HepG2 (cell line): ENCODE measurements around the gene PEX14. TPM values are rescaled to one million over a fixed set of nuclear protein-coding genes. Genes with fewer than 3 reads are reported as not detected.
A peak's percentile ranks its signal among the peaks of the same experiment; 100 is the strongest.

Experiments
- ADNP ChIP-seq: sonication (generic); formaldehyde crosslinking; IDR thresholded peaks from 2 replicates; pipeline ENCODE4 v1.4.0; 2020; ENCODE audit warnings: missing genetic modification reagents
- HNF4A ChIP-seq: sonication (generic); formaldehyde crosslinking; IDR thresholded peaks from 2 replicates; pipeline ENCODE4 v1.4.0; 2020; ENCODE audit warnings: missing genetic modification reagents
- JARID2 ChIP-seq: sonication (generic); formaldehyde crosslinking; IDR thresholded peaks from 2 replicates; pipeline ENCODE4 v1.8.1; 2023; ENCODE audit warnings: missing genetic modification reagents, inconsistent platforms; ENCODE audit not compliant: insufficient replicate concordance
- JDP2 ChIP-seq: sonication (generic); formaldehyde crosslinking; IDR thresholded peaks from 2 replicates; pipeline ENCODE4 v1.8.1; 2022; ENCODE audit warnings: missing genetic modification reagents, borderline replicate concordance
- LBX2 ChIP-seq: sonication (generic); formaldehyde crosslinking; IDR thresholded peaks from 2 replicates; pipeline ENCODE4 v1.5.0; 2020; ENCODE audit warnings: missing genetic modification reagents, mild to moderate bottlenecking, borderline replicate concordance
- PHB2 ChIP-seq: fragments of 450-650 bp; IDR thresholded peaks from 2 replicates; pipeline ENCODE4 v1.6.1; 2018; ENCODE audit not compliant: partially characterized antibody
- TEAD3 ChIP-seq: optimal IDR thresholded peaks from 2 replicates; pipeline ENCODE3; 2016; ENCODE audit warnings: borderline replicate concordance
- ZBTB7A ChIP-seq: sonication (generic); formaldehyde crosslinking; IDR thresholded peaks from 2 replicates; pipeline ENCODE4 v1.8.0; 2022; ENCODE audit warnings: mild to moderate bottlenecking, missing genetic modification reagents
- ZNF124 ChIP-seq: sonication (generic); formaldehyde crosslinking; IDR thresholded peaks from 2 replicates; pipeline ENCODE4 v1.4.0; 2020; ENCODE audit warnings: missing genetic modification reagents
- ZNF160 ChIP-seq: sonication (generic); formaldehyde crosslinking; IDR thresholded peaks from 2 replicates; pipeline ENCODE4 v1.8.0; 2022; ENCODE audit warnings: mild to moderate bottlenecking, inconsistent platforms, missing genetic modification reagents
- ZNF253 ChIP-seq: sonication (generic); formaldehyde crosslinking; IDR thresholded peaks from 2 replicates; pipeline ENCODE4 v1.8.0; 2022; ENCODE audit warnings: mild to moderate bottlenecking, missing genetic modification reagents, borderline replicate concordance
- ZNF431 ChIP-seq: sonication (generic); formaldehyde crosslinking; IDR thresholded peaks from 2 replicates; pipeline ENCODE4 v1.9.0; 2022; ENCODE audit warnings: missing genetic modification reagents, low read depth, mild to moderate bottlenecking, borderline replicate concordance
- ZNF496 ChIP-seq: sonication (generic); formaldehyde crosslinking; IDR thresholded peaks from 2 replicates; pipeline ENCODE4 v1.8.1; 2023; ENCODE audit warnings: mild to moderate bottlenecking, moderate library complexity, missing genetic modification reagents; ENCODE audit not compliant: insufficient replicate concordance
- ZNF678 ChIP-seq: sonication (generic); formaldehyde crosslinking; IDR thresholded peaks from 2 replicates; pipeline ENCODE4 v1.4.0; 2020; ENCODE audit warnings: mild to moderate bottlenecking, missing genetic modification reagents
- ZNF704 ChIP-seq: sonication (generic); formaldehyde crosslinking; IDR thresholded peaks from 2 replicates; pipeline ENCODE4 v1.8.1; 2023; ENCODE audit warnings: mild to moderate bottlenecking, inconsistent platforms, moderate library complexity, missing genetic modification reagents, borderline replicate concordance
- ZNF710 ChIP-seq: sonication (generic); formaldehyde crosslinking; IDR thresholded peaks from 2 replicates; pipeline ENCODE4 v1.5.0; 2020; ENCODE audit warnings: mild to moderate bottlenecking, missing genetic modification reagents, borderline replicate concordance
- ZNF776 ChIP-seq: sonication (generic); formaldehyde crosslinking; IDR thresholded peaks from 2 replicates; pipeline ENCODE4 v1.4.0; 2020; ENCODE audit warnings: mild to moderate bottlenecking, missing genetic modification reagents
- ZNF777 ChIP-seq: sonication (generic); formaldehyde crosslinking; IDR thresholded peaks from 2 replicates; pipeline ENCODE4 v1.4.0; 2020; ENCODE audit warnings: missing genetic modification reagents
- polyA plus RNA-seq, 8 experiments: library from polyadenylated mRNA; depleted of rRNA in 3 of 8; stranded (reverse) in 7 of 8; unstranded in 1 of 8; fragments of >200 nt; fragmentation: Illumina TruSeq in 4 of 8; extraction: Trizol in 4 of 8; gene quantifications; 2 replicates each; pipeline versions ENCODE4 v1.2.1 to v1.2.3, GENCODE V29; 2011 to 2016; ENCODE audit warnings: low read depth in 4 of 8, missing spikeins in 1 of 8, mixed read lengths in 1 of 8; ENCODE audit not compliant: insufficient read depth in 1 of 8
- total RNA-seq, 5 experiments: library from RNA; depleted of rRNA; stranded (reverse); fragments of >200 nt; fragmentation: Illumina TruSeq; extraction: Trizol; gene quantifications; 2 replicates each; pipeline ENCODE4 v1.2.3, GENCODE V29; 2016; ENCODE audit warnings: low read depth in 1 of 5
- TF ChIP-seq, protein P1 (sequence below): sonication (generic); formaldehyde crosslinking; conservative IDR thresholded peaks from 2 replicates; pipeline ENCODE4 v1.5.0; 2020; ENCODE audit warnings: missing genetic modification reagents

Gene PEX14
- total and polyA plus RNA-seq, 2 of the 13 experiments (the other 11 are each of a cell fraction or from before 2014, with no cell fraction given): 6.5 to 9.9 TPM

GRCh38 chr1:10430216-10431069 lies 44.3 kb upstream of the PEX14 start, which contains the start of gene CENPS (continued):
- TF ChIP-seq JARID2: no peak
- TF ChIP-seq ZNF776 (CRISPR knock-in tag): peak; percentile 99
- 0 out of 2 replicates have a peak, but pooled peaks have one; percentile 37 for TF ChIP-seq LBX2 (CRISPR knock-in tag)
- peak; percentile 57; the same call in 1 of the 2 replicates for TF ChIP-seq ZBTB7A
- TF ChIP-seq TEAD3: peak; percentile 82
- peak; percentile 87; the same call in 1 of the 2 replicates for TF ChIP-seq ZNF431
- TF ChIP-seq ADNP (CRISPR knock-in tag): 0 out of 2 replicates have a peak, but pooled peaks have one; percentile 57
- TF ChIP-seq ZNF253 (CRISPR knock-in tag): peak; percentile 96; the same call in 1 of the 2 replicates
- peak; percentile 56 for TF ChIP-seq ZNF496 (CRISPR knock-in tag)
- 0 out of 2 replicates have a peak, but pooled peaks have one; percentile 91 for TF ChIP-seq ZNF678
- TF ChIP-seq, protein P1, sequence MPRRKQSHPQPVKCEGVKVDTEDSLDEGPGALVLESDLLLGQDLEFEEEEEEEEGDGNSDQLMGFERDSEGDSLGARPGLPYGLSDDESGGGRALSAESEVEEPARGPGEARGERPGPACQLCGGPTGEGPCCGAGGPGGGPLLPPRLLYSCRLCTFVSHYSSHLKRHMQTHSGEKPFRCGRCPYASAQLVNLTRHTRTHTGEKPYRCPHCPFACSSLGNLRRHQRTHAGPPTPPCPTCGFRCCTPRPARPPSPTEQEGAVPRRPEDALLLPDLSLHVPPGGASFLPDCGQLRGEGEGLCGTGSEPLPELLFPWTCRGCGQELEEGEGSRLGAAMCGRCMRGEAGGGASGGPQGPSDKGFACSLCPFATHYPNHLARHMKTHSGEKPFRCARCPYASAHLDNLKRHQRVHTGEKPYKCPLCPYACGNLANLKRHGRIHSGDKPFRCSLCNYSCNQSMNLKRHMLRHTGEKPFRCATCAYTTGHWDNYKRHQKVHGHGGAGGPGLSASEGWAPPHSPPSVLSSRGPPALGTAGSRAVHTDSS (CRISPR knock-in tag): no peak
- peak; percentile 87; the same call in 1 of the 2 replicates for TF ChIP-seq ZNF124 (CRISPR knock-in tag)
- TF ChIP-seq ZNF704 (CRISPR knock-in tag): peak; percentile 96
- peak; percentile 90 for TF ChIP-seq ZNF160 (CRISPR knock-in tag)
- no peak for TF ChIP-seq PHB2
- TF ChIP-seq ZNF777 (CRISPR knock-in tag): peak; percentile 94
- peak; percentile 74 for TF ChIP-seq JDP2 (CRISPR knock-in tag)
- peak; percentile 58 for TF ChIP-seq HNF4A (CRISPR knock-in tag)
- peak; percentile 78 for TF ChIP-seq ZNF710 (CRISPR knock-in tag)
